Caco-2 (cell line): ENCODE data around the gene CACNB2. TPM values are rescaled to one million over a fixed set of nuclear protein-coding genes. Genes with fewer than 3 reads are reported as not detected.

ENCODE experiments used
- BruUV-seq: library from RNA; stranded (reverse); fragments of 400-500 nt; replicated peaks from 2 replicates; lab custom pipeline; 2021; lab: Mats Ljungman, UMichigan
- CTCF ChIA-PET: fragments of 300-600 bp; sonication (Branson Sonifier 250); formaldehyde crosslinking; loops from one replicate; lab custom pipeline; 2022; ENCODE audit warnings: antibody characterized with exemption; lab: Charles Lee
- POLR2A ChIA-PET: fragments of 300-600 bp; sonication (Branson Sonifier 250); formaldehyde crosslinking; loops from one replicate; lab custom pipeline; 2022; ENCODE audit warnings: antibody characterized with exemption; lab: Charles Lee
- DNase-seq, 2 experiments: peaks; one replicate each; pipeline versions ENCODE4 v3.0.0 to v3.0.0-alpha.2; 2020 to 2022
- H3K27me3 ChIP-seq: replicated peaks from 2 replicates; pipeline ENCODE4 v1.6.0; 2011; ENCODE audit warnings: low read length; ENCODE audit not compliant: control insufficient read depth, insufficient read depth
- H3K36me3 ChIP-seq: 2 replicates; pipeline ENCODE4 v1.5.1; 2011; ENCODE audit warnings: low read length; ENCODE audit not compliant: control insufficient read depth, insufficient read depth
- H3K4me1 ChIP-seq: fragments of 250-450 bp; sonication (Bioruptor Pico); 2 replicates; pipeline ENCODE4 v1.5.1; 2020; ENCODE audit warnings: mild to moderate bottlenecking
- H3K4me3 ChIP-seq: 2 replicates; pipeline ENCODE4 v1.5.1; 2011; ENCODE audit warnings: low read depth, mild to moderate bottlenecking, control low read depth, low read length
- H3K9me3 ChIP-seq: fragments of 250-450 bp; sonication (Bioruptor Pico); 2 replicates; pipeline ENCODE4 v1.5.1; 2020; ENCODE audit warnings: mild to moderate bottlenecking, moderate library complexity
- H3K27ac Mint-ChIP-seq: one replicate; pipeline ENCODE4 v1.8.0; 2022; ENCODE audit warnings: mixed read lengths; ENCODE audit not compliant: unreplicated experiment
- H3K27me3 Mint-ChIP-seq: one replicate; pipeline ENCODE4 v1.8.0; 2022; ENCODE audit warnings: mixed read lengths; ENCODE audit not compliant: insufficient read depth, unreplicated experiment
- H3K36me3 Mint-ChIP-seq: one replicate; pipeline ENCODE4 v1.8.0; 2022; ENCODE audit warnings: mild to moderate bottlenecking, mixed read lengths; ENCODE audit not compliant: insufficient read depth, unreplicated experiment
- H3K4me1 Mint-ChIP-seq: one replicate; pipeline ENCODE4 v1.8.0; 2022; ENCODE audit warnings: low read depth, mixed read lengths; ENCODE audit not compliant: unreplicated experiment
- H3K4me3 Mint-ChIP-seq: one replicate; pipeline ENCODE4 v1.8.0; 2022; ENCODE audit warnings: mild to moderate bottlenecking, moderate library complexity, mixed read lengths; ENCODE audit not compliant: unreplicated experiment
- H3K9me3 Mint-ChIP-seq: one replicate; pipeline ENCODE4 v1.8.0; 2022; ENCODE audit warnings: mixed read lengths; ENCODE audit not compliant: unreplicated experiment
- CTCF ChIP-seq, 2 experiments: fragments of 200-600 bp in 1 of 2; IDR thresholded peaks; 1 replicate in 1 of 2; 2 replicates in 1 of 2; pipeline versions ENCODE4 v1.5.1 to v1.8.0; 2011 to 2022; ENCODE audit warnings: antibody characterized with exemption in 1 of 2, control low read depth in 1 of 2, inconsistent platforms in 1 of 2, low read depth in 1 of 2, low read length in 1 of 2, mild to moderate bottlenecking in 1 of 2, moderate library complexity in 1 of 2; ENCODE audit not compliant: insufficient read depth in 1 of 2, severe bottlenecking in 1 of 2, unreplicated experiment in 1 of 2
- intact Hi-C: fragments of 100-400 bp; cut with micrococcal nuclease; formaldehyde crosslinking; loops from one replicate; pipeline ENCODE4 v1.10.0; 2022; ENCODE audit not compliant: unreplicated experiment
- total RNA-seq: library from RNA; stranded (reverse); gene quantifications from 2 replicates; pipeline ENCODE4 v1.2.3, GENCODE V29; 2022

The CACNB2 gene
- total RNA-seq, 1 experiment from 2014 or later, result 0.98 TPM

GRCh38 chr10:18240185-18240882 lies 100.1 kb downstream of the CACNB2 start:
- CTCF ChIA-PET, result no interaction called here
- Mint-ChIP-seq H3K4me3 (no peak overlapping the region), H3K27ac (no peak overlapping the region), H3K27me3 (peaks cover 14% of the 10 kb centered on the region), H3K4me1 (no peaks in the 10 kb centered on the region), H3K9me3 (no peaks in the 10 kb centered on the region), H3K36me3 (no peaks in the 10 kb centered on the region)
- no peaks in the 10 kb centered on the region for H3K27me3 ChIP-seq
- no peak for TF ChIP-seq CTCF (IDR thresholded peaks at IDR 0.05; ENCODE audit: insufficient read depth in 1 of 2, low read depth in 1 of 2, low read length in 1 of 2, severe bottlenecking in 1 of 2, unreplicated experiment in 1 of 2)
- H3K9me3 ChIP-seq, result no peaks in the 10 kb centered on the region
- intact Hi-C loops, result no loop called here
- no peak for DNase-seq
- no peak overlapping the region for H3K4me3 ChIP-seq
- no peaks in the 10 kb centered on the region for H3K36me3 ChIP-seq
- POLR2A ChIA-PET, result no interaction called here
- BruUV-seq, result no TSS peak
- no peaks in the 10 kb centered on the region for H3K4me1 ChIP-seq

GRCh38 chr10:18246967-18247366 lies 106.7 kb downstream of the CACNB2 start:
- intact Hi-C loops, result no loop called here
- Histone ChIP-seq H3K27me3 (no peaks in the 10 kb centered on the region), H3K4me3 (no peak overlapping the region), H3K4me1 (no peaks in the 10 kb centered on the region), H3K36me3 (no peaks in the 10 kb centered on the region), H3K9me3 (no peaks in the 10 kb centered on the region)
- H3K9me3 Mint-ChIP-seq, result no peaks in the 10 kb centered on the region
- BruUV-seq, result no TSS peak
- no peak for DNase-seq
- POLR2A ChIA-PET, result no interaction called here
- H3K36me3 Mint-ChIP-seq, result no peaks in the 10 kb centered on the region
- H3K4me1 Mint-ChIP-seq, result no peaks in the 10 kb centered on the region
- TF ChIP-seq CTCF (IDR thresholded peaks at IDR 0.05; ENCODE audit: insufficient read depth in 1 of 2, low read depth in 1 of 2, low read length in 1 of 2, severe bottlenecking in 1 of 2, unreplicated experiment in 1 of 2), result no peak
- CTCF ChIA-PET, result no interaction called here
- H3K4me3 Mint-ChIP-seq, result no peak overlapping the region
- peaks cover 12% of the 10 kb centered on the region for H3K27me3 Mint-ChIP-seq
- H3K27ac Mint-ChIP-seq, result no peak overlapping the region

GRCh38 chr10:18252086-18252485 lies 111.9 kb downstream of the CACNB2 start:
- no peak for TF ChIP-seq CTCF (IDR thresholded peaks at IDR 0.05; ENCODE audit: insufficient read depth in 1 of 2, low read depth in 1 of 2, low read length in 1 of 2, severe bottlenecking in 1 of 2, unreplicated experiment in 1 of 2)
- intact Hi-C loops, result no loop called here
- Histone ChIP-seq H3K9me3 (no peaks in the 10 kb centered on the region), H3K4me3 (no peak overlapping the region), H3K36me3 (no peaks in the 10 kb centered on the region), H3K27me3 (peaks cover 2% of the 10 kb centered on the region), H3K4me1 (no peaks in the 10 kb centered on the region)
- H3K36me3 Mint-ChIP-seq, result no peaks in the 10 kb centered on the region
- H3K27me3 Mint-ChIP-seq, result peaks cover 22% of the 10 kb centered on the region
- BruUV-seq, result no TSS peak
- no peak overlapping the region for H3K4me3 Mint-ChIP-seq
- ChIA-PET POLR2A (interaction anchor here (0.6 kb wide), 1 partner anchor 1023 kb away, joined by 4 read pairs; no protein-coding TSS in a partner anchor), CTCF (no interaction called here)
- H3K4me1 Mint-ChIP-seq, result no peaks in the 10 kb centered on the region
- no peaks in the 10 kb centered on the region for H3K9me3 Mint-ChIP-seq
- no peak for DNase-seq
- H3K27ac Mint-ChIP-seq, result no peak overlapping the region
